HCT116 (cell line): ENCODE results near the gene SEPHS2.

Experiments used
- ELF1 ChIP-seq: IDR thresholded peaks from 2 replicates; pipeline ENCODE4 v1.6.1; 2012; ENCODE audit warnings: low read depth, borderline replicate concordance
- EZH2 ChIP-seq: fragments of 200-600 bp; sonication (generic); IDR thresholded peaks from 2 replicates; pipeline ENCODE4 v1.6.1; 2017; ENCODE audit warnings: antibody characterized with exemption, mixed run types
- EZH2phosphoT487 ChIP-seq: fragments of 200-600 bp; IDR thresholded peaks from 2 replicates; pipeline ENCODE4 v1.6.1; 2018; ENCODE audit warnings: antibody characterized with exemption, borderline replicate concordance
- POLR2A ChIP-seq: IDR thresholded peaks from 2 replicates; pipeline ENCODE4 v1.7.0; 2011; ENCODE audit warnings: borderline replicate concordance; ENCODE audit not compliant: insufficient read depth, insufficient read length; ENCODE audit errors: extremely low read depth
- POLR2AphosphoS5 ChIP-seq: IDR thresholded peaks from 2 replicates; pipeline ENCODE4 v1.6.1; 2011; ENCODE audit warnings: mild to moderate bottlenecking, low read depth, low read length, moderate library complexity
- SIN3A ChIP-seq: IDR thresholded peaks from 2 replicates; pipeline ENCODE4 v1.6.1; 2012; ENCODE audit warnings: low read depth
- TCF7L2 ChIP-seq: IDR thresholded peaks from 2 replicates; pipeline ENCODE4 v1.7.0; 2011; ENCODE audit warnings: borderline replicate concordance, inconsistent platforms; ENCODE audit not compliant: insufficient read depth, insufficient read length; ENCODE audit errors: extremely low read depth
- TF ChIP-seq, protein P1 (sequence below): IDR thresholded peaks from 2 replicates; pipeline ENCODE4 v1.6.1; 2012; ENCODE audit warnings: low read depth
- TF ChIP-seq, protein P2 (sequence below), 3 experiments: fragments of 200-600 bp in 1 of 3; sonication (generic) in 1 of 3; IDR thresholded peaks in 2 of 3; conservative IDR thresholded peaks in 1 of 3; 2 replicates each; pipeline ENCODE4 v1.5.1; 2012 to 2017; ENCODE audit warnings: low read depth in 2 of 3, low read length in 2 of 3, antibody characterized with exemption in 1 of 3, borderline replicate concordance in 1 of 3, control low read depth in 1 of 3, mild to moderate bottlenecking in 1 of 3, mixed read lengths in 1 of 3, mixed run types in 1 of 3, moderate library complexity in 1 of 3; ENCODE audit not compliant: insufficient read depth in 1 of 3
- TF ChIP-seq, protein P3 (sequence below): IDR thresholded peaks from 2 replicates; pipeline ENCODE4 v1.6.1; 2012

DNA sequence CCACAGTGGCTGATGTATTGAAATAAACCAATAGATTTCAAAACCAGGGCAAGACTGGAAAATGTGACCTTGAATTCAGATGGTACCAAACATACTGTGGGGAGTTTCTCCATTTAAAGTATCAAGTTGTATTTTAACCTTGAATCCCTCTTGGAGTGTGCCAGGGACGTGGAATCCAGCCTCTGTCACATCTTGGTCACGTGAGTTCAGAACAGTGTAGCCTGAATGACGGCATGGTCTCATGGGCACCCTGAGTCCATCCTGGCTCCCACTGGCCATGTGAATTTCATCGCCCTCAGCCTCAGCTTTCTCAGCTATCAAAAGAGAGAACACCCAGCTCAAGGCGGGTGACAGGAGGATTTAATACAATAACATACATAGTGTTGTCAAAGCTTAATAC lies 31.5 kb downstream of the SEPHS2 start:
- TF ChIP-seq, protein P1, sequence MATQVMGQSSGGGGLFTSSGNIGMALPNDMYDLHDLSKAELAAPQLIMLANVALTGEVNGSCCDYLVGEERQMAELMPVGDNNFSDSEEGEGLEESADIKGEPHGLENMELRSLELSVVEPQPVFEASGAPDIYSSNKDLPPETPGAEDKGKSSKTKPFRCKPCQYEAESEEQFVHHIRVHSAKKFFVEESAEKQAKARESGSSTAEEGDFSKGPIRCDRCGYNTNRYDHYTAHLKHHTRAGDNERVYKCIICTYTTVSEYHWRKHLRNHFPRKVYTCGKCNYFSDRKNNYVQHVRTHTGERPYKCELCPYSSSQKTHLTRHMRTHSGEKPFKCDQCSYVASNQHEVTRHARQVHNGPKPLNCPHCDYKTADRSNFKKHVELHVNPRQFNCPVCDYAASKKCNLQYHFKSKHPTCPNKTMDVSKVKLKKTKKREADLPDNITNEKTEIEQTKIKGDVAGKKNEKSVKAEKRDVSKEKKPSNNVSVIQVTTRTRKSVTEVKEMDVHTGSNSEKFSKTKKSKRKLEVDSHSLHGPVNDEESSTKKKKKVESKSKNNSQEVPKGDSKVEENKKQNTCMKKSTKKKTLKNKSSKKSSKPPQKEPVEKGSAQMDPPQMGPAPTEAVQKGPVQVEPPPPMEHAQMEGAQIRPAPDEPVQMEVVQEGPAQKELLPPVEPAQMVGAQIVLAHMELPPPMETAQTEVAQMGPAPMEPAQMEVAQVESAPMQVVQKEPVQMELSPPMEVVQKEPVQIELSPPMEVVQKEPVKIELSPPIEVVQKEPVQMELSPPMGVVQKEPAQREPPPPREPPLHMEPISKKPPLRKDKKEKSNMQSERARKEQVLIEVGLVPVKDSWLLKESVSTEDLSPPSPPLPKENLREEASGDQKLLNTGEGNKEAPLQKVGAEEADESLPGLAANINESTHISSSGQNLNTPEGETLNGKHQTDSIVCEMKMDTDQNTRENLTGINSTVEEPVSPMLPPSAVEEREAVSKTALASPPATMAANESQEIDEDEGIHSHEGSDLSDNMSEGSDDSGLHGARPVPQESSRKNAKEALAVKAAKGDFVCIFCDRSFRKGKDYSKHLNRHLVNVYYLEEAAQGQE: no peak
- TF ChIP-seq POLR2AphosphoS5 (no peak), TCF7L2 (no peak), ELF1 (no peak), EZH2 (no peak), POLR2A (no peak), EZH2phosphoT487 (no peak), SIN3A (no peak)
- TF ChIP-seq, protein P2, sequence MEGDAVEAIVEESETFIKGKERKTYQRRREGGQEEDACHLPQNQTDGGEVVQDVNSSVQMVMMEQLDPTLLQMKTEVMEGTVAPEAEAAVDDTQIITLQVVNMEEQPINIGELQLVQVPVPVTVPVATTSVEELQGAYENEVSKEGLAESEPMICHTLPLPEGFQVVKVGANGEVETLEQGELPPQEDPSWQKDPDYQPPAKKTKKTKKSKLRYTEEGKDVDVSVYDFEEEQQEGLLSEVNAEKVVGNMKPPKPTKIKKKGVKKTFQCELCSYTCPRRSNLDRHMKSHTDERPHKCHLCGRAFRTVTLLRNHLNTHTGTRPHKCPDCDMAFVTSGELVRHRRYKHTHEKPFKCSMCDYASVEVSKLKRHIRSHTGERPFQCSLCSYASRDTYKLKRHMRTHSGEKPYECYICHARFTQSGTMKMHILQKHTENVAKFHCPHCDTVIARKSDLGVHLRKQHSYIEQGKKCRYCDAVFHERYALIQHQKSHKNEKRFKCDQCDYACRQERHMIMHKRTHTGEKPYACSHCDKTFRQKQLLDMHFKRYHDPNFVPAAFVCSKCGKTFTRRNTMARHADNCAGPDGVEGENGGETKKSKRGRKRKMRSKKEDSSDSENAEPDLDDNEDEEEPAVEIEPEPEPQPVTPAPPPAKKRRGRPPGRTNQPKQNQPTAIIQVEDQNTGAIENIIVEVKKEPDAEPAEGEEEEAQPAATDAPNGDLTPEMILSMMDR (IDR thresholded peaks at IDR 0.05 in 2 of 3, conservative IDR thresholded peaks at IDR 0.05 in 1 of 3; ENCODE audit: borderline replicate concordance in 1 of 3, insufficient read depth in 1 of 3, low read depth in 2 of 3, low read length in 2 of 3): no peak
- TF ChIP-seq, protein P3, sequence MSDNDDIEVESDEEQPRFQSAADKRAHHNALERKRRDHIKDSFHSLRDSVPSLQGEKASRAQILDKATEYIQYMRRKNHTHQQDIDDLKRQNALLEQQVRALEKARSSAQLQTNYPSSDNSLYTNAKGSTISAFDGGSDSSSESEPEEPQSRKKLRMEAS: no peak
